ENCODE measurements around the gene NUAK1. TPM values are rescaled to one million over a fixed set of nuclear protein-coding genes. Genes with fewer than 3 reads are reported as not detected.

NUAK1 gene
- total and polyA plus RNA-seq, 2 donors from 2014 or later = 2.9 to 28.8 TPM

GRCh38 chr12:106085213-106085612 lies 53.5 kb downstream of the NUAK1 start:
- no peak overlapping the region for H3K9ac ChIP-seq (ENCODE audit: low read length in 3 of 3)
- no peaks in the 10 kb centered on the region for H3K36me3 ChIP-seq (ENCODE audit: control insufficient read depth in 2 of 3, insufficient read depth in 3 of 3, low read length in 3 of 3)
- no peak overlapping the region for H3K27ac ChIP-seq (ENCODE audit: low read depth in 2 of 2, low read length in 2 of 2)
- no peaks in the 10 kb centered on the region for H3K27me3 ChIP-seq (ENCODE audit: control insufficient read depth, insufficient read depth, low read length)
- H3K4me3 ChIP-seq (ENCODE audit: low read length in 3 of 3) = no peak overlapping the region
- intact Hi-C loops (cut with DNase I) = no loop called here
- DNase-seq = no peak
- H3K4me1 ChIP-seq (ENCODE audit: control insufficient read depth in 2 of 3, insufficient read depth in 2 of 3, low read depth in 1 of 3, low read length in 3 of 3) = peaks cover 1 to 10% (median 2%) of the 10 kb centered on the region in 3 donors
- FAIRE-seq = no peak
- TF ChIP-seq CTCF (IDR thresholded peaks at IDR 0.05; ENCODE audit: borderline replicate concordance, extremely low read depth, insufficient read depth) = no peak
- no peaks in the 10 kb centered on the region for H3K9me3 ChIP-seq (ENCODE audit: control insufficient read depth in 2 of 3, insufficient read depth in 1 of 3, low read length in 3 of 3)

GRCh38 chr12:106084759-106085158 lies 54.0 kb downstream of the NUAK1 start:
- intact Hi-C loops (cut with DNase I) = no loop called here
- no peak for TF ChIP-seq CTCF (IDR thresholded peaks at IDR 0.05; ENCODE audit: borderline replicate concordance, extremely low read depth, insufficient read depth)
- Histone ChIP-seq H3K27me3 (ENCODE audit: control insufficient read depth, insufficient read depth, low read length) (no peaks in the 10 kb centered on the region), H3K4me3 (ENCODE audit: low read length in 3 of 3) (no peak overlapping the region), H3K27ac (ENCODE audit: low read depth in 2 of 2, low read length in 2 of 2) (no peak overlapping the region), H3K9me3 (ENCODE audit: control insufficient read depth in 2 of 3, insufficient read depth in 1 of 3, low read length in 3 of 3) (no peaks in the 10 kb centered on the region), H3K9ac (ENCODE audit: low read length in 3 of 3) (no peak overlapping the region), H3K36me3 (ENCODE audit: control insufficient read depth in 2 of 3, insufficient read depth in 3 of 3, low read length in 3 of 3) (no peaks in the 10 kb centered on the region), H3K4me1 (ENCODE audit: control insufficient read depth in 2 of 3, insufficient read depth in 2 of 3, low read depth in 1 of 3, low read length in 3 of 3) (peaks cover 1 to 8% (median 2%) of the 10 kb centered on the region in 3 donors)
- DNase-seq (no peak), FAIRE-seq (no peak)

GRCh38 chr12:106084014-106084671 lies 54.6 kb downstream of the NUAK1 start:
- intact Hi-C loops (cut with DNase I) = no loop called here
- Histone ChIP-seq H3K27ac (ENCODE audit: low read depth in 2 of 2, low read length in 2 of 2) (peak overlapping the region in 1 of 2 donors; percentile 1), H3K27me3 (ENCODE audit: control insufficient read depth, insufficient read depth, low read length) (no peaks in the 10 kb centered on the region), H3K4me3 (ENCODE audit: low read length in 3 of 3) (no peak overlapping the region), H3K4me1 (ENCODE audit: control insufficient read depth in 2 of 3, insufficient read depth in 2 of 3, low read depth in 1 of 3, low read length in 3 of 3) (peaks cover 2 to 7% (median 7%) of the 10 kb centered on the region in 3 donors), H3K9me3 (ENCODE audit: control insufficient read depth in 2 of 3, insufficient read depth in 1 of 3, low read length in 3 of 3) (no peaks in the 10 kb centered on the region), H3K9ac (ENCODE audit: low read length in 3 of 3) (no peak overlapping the region), H3K36me3 (ENCODE audit: control insufficient read depth in 2 of 3, insufficient read depth in 3 of 3, low read length in 3 of 3) (no peaks in the 10 kb centered on the region)
- DNase-seq = peak; percentile 54 to 88 (median 74)
- no peak for FAIRE-seq
- TF ChIP-seq CTCF (IDR thresholded peaks at IDR 0.05; ENCODE audit: borderline replicate concordance, extremely low read depth, insufficient read depth) = no peak
